Loucy (cell line): ENCODE data around the gene EIF4G3.

Source experiments
- CTCF ChIP-seq: fragments of 200-600 bp; sonication (generic); conservative IDR thresholded peaks from 2 replicates; pipeline ENCODE4 v1.5.1; 2014; ENCODE audit warnings: mild to moderate bottlenecking, antibody characterized with exemption, low read length
- EZH2phosphoT487 ChIP-seq: fragments of 200-600 bp; IDR thresholded peaks from 2 replicates; pipeline ENCODE4 v1.6.1; 2018; ENCODE audit warnings: antibody characterized with exemption, mild to moderate bottlenecking, moderate library complexity, borderline replicate concordance

- TF ChIP-seq CTCF (no peak), EZH2phosphoT487 (no peak)
These were observed 279.9 kb downstream of the EIF4G3 start for GRCh38 chr1:20896826-20897225.
